Colon (tissue), 2 donors: ENCODE results near the gene ABHD5.

ENCODE experiments used
- FAIRE-seq: peaks from 2 replicates; lab custom pipeline; 2012; peaks lifted over from hg19 to GRCh38; lab: Jason Lieb, UNC
- donor health status: control.
- donor health status: control.

Gene ABHD5

DNA sequence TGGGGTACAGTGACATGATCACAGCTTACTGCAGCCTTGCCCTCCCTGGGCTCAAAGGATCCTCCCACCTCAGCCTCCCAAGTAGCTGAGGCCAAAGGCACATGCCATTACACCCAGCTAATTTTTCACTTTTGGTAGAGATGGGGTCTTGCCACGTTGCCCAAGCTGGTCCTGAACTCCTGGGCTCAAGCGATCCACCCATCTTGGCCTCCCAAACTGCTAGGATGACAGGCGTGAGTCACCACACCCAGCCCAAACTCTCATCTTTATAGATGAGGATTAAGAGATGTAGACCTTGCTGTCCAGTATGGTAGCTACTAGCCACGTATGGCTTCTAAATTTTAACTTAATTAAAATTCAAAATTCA is 4.4 kb upstream of the ABHD5 start:
- FAIRE-seq = no peak

DNA sequence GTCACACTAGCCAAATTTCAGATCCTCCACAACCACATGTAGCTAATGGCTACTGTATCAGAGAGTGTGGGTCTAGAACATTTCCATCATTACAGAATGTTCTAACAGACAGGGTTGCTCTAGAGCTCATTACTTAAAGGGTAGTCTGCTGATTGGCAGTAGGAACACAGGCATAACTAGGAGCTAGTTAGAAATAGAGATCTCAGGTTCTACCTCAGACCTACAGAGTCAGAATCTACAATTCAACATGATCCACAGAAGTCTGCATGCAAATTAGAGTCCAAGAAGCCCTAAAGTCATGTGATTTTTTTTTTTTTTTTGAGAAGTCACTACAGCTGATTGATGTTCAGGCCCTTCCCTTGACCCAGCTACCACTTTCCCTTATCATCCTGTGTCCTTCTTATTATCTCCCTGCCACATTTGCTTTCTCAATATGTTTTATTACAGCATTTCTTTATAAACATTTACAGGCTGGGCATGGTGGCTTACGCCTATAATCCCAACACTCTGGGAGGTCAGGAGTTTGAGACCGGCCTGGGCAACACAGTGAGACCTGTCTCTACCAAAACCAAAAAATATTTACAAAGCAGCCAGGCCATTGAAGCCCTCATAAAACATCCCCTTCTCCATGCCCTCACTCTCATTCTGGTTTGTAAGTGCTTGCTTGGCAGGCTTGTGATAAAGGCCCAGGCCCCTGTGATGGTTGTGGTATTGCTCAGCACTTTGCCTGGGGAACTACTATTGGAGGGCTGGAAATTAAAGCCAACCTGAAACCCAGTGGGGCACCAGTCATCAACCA is 3.8 kb upstream of the ABHD5 start:
- FAIRE-seq = no peak

DNA sequence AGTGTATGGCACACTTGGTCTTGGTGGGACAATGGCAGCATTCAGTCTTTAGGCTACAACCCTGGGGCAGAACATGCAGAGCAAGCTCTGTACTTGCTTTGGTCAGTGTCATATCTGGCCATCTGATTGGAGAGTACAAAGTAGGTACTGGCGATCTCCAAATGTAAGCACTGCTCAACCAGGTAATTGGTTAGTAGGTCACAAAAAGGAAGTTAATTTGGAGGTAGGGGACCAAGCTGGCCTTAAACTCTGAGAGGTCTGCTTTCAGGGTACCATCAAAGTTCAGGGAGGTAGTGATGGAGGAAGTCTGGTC is 3.3 kb upstream of the ABHD5 start:
- FAIRE-seq = no peak

DNA sequence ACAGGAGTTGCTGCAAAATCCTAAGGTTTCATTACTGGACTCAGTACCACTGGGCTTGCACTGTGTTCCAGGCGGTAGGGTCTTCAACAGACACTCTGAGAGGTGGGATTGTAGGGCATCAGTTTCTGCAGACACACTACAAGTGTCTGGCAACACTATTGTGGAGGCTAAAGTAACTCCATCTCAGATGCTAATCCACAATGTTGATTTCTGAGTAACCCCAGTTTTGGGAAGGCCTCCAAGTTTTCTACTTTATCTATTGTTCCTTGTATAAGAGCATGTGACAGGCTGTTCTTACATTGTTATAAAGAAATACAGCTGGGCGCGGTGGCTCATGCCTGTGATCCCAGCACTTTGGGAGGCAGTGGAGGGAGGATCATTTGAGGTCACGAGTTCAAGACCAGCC is 2.5 kb upstream of the ABHD5 start:
- no peak for FAIRE-seq

DNA sequence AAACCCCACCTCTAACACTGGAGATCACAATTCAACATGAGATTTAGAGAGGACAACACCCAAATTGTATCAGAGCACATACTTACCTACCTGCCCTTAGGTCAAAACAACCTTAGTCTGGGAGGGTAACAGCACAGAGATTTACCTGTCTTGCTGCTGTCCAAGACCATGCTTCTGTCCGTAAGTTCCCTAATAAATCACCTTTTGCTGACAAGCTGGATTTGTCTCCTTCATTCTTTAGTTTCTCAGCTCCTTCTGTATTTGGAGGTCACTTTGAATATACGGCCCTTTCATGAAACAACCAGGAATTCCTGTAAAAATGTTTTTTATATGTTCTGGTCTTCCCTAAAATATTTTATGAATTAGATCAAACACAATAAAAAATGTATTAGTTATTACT is 1.6 kb upstream of the ABHD5 start:
- no peak for FAIRE-seq

DNA sequence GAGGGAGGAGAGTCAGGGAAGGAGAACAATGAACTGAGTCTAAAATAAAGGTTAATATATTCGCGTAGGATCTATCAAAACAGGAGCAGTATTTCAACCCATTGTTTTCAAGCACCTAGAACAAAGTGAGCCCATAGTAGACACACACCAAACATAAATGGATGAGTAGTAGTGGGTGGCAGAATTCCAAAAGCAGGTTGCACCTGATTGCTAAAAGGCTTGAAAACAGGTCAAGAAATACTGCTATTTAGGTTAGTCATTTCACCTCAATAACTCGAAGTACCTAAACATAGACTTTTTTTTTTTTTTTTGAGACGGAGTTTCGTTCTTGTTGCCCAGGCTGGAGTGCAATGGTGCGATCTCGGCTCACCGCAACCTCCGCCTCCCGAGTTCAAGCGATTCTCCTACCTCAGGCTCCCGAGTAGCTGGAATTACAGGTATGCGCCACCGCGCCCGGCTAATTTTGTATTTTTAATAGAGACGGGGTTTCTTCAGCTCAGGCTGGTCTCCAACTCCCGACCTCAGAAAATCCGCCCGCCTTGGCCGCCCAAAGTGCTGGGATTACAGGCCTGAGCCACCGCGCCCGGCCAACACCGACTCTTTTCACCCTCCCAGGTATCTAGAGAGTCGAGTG is 855 bp upstream of the ABHD5 start:
- FAIRE-seq = no peak

DNA sequence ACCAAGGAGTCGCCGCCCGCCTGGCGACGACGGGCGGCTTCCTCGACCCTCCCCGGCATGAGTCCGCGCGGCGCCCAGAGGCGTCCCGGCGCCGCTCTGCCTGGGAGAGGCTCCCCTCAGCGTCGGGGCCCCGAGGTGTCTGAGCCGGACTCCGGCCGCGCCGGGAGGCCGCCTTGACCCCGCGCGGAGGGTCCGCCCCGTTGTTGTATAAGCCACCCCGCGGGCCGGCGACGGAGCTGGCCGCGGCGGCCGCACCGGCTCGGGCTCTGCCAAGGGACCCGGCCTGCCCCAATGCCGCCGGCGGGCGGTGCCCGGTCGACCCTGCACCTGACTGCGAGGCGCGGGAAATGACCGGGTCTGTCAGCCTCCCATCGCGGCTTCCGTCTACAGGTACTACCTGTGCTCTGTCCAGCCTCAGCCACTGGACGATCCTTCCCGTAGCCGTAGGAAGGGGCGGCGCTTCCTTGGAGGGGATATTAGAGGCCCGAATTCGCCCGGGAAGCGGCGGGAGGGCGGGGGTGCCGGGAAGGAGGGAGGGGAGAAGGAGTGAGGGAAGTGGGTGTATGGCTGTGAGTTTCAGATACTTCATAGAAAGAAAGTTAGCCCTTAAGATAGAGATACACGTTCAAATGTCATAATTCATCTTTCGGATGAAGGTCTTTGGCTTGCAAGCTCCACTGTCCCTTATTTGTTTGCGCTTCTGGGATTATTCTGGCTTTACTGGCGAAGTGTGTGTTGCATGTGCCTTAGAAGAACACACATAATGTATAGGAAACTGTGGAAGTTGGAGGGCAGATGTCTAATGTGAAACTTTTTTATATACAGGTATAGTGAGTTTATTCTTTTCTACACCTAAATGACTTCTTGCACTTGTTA is 620 bp downstream of the ABHD5 start:
- FAIRE-seq = no peak

DNA sequence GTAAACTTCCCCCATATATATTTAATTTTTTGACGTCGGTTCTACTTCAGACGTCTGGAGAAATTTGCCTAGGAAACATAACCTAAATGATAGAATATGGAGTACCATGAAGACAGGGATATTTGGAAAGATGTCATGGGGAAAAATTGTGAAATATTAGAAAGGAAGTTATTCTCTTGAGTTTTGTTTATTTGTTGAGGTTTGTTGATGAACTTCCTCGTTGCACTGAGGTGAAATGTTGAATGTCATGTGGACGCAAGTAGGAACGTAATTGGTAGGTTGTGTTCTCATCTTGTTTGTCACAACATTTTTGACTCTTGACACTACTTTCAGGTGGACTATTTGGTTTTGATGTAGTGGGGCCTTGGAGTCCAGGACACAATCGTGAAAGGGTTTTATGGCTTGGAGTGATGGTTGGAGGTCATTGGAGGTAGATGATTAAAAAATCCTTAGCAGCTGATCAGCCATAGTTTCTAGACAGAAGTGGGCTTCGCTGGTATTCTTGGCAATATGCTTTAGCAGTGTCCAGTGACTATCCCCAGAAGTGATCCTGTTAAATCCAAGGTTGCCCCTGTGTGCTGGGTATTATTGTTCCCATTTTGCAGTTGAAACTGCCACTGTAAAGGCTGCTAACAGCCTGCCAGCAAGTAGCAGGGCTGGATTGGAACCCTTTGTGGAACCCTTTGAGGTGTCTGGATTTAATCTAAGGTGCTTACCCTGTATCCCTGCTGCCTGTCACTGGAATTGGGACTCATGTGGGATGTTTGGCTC is 1.5 kb downstream of the ABHD5 start:
- no peak for FAIRE-seq

DNA sequence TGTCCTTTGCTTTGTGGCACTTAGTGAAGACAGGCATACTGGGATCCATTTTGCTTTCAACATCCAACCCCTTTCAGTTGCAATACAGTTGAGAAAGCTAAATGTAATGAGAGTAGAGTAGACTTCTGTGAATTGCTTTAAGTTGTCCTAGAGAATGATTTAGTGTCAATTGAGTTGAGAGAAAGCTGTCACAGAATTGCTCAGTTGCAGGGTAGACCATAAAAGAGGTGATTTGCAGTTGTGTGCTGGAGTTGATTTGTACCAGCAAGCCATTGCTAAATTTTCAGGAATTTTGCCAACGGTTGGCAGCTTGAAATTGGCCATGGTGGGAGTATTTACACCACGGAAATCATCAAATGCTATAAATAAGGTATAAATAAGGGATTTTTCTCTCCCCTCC is 2.2 kb downstream of the ABHD5 start:
- no peak for FAIRE-seq

DNA sequence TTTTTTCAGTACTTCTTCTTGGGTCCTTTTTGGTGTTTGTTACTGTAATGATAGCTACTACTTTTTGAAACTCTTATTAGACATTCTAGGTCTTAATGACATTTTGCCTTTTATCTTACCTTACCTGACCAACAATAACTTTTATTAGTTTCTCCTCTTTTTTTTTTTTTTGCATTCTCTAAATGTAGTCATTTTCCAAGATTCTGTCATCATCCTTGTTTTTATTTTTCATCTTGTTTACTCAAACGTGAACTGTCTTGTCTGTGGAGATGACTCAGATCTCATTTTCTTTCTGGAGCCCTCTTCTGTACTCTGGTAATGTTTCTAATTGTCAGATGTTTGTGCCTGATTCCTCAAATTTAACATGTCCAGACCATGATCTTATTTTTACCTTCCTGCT is 2.9 kb downstream of the ABHD5 start:
- no peak for FAIRE-seq

DNA sequence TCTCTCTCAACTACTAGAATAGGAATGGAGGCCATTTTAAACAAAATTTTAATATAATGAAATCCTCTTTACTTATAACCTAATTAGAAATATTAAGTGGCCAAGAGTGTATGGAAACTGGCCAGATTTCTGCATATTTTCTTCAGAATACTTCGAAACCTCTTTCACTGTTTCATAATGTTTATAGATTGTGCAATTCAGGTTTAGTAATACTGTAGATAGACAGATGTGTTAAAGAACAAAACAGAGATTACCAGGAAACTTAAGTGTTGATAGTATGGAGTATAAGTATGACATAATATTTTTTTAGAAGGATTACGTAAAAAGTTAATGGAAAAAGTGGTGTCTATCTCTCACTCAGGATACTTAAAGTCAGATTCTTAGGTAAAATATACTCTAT is 4.7 kb downstream of the ABHD5 start:
- no peak for FAIRE-seq

DNA sequence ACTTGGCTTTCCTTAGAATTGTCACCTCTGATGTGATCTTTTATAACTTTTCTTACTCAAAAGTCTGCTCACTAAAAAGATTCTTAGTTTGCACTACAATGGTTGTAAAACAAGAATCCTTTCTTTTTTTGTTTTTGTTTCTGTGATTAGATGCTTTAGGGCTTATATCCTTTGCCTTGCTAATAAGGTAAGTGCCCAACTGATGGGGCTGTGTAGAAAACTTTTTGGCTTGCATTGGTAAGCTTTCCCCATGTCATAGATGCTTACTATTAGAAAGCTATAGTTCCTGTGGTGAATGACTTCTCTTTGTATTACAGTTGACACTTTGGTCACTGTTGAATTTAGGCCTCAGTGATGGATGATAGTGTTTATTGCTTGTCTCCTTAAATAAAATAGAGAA is 5.1 kb downstream of the ABHD5 start:
- no peak for FAIRE-seq

DNA sequence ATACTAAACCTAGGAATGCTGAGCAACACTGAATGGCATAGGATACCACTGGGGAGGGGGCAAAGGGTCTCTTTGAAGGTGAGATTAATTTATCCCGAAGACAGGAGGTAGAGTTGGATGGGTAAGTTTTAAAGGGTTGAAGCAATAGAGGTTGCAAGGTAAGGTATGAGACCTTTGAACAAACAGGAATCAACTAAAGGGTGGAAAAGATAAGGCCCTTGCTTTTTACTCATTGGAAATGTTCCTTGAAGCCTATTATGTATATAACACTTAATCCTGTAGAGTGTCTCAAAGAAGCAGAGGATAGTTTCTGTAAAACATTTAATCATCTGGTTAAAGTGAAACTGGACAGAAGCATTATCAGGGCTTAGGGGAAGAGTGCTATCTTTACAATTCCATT is 5.7 kb downstream of the ABHD5 start:
- no peak for FAIRE-seq

DNA sequence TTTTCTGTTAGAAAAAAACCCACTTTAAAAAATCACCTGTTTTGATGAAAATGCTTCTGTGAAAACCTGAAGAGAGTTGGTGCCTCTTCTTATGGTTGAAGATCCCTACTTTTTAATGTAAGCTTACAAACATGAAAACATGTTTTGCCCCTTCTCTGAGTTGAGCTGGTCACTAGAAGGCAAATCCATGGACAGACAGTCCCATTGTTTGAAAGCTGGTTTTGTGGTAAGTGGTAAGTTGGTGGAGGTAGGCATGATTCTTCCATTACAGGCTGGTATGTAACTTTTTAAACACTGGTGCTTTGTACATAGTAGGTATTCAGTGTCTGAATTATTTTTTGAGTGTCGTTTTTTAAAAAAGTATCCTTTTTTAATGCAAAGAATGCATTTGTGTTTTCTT is 6.1 kb downstream of the ABHD5 start:
- no peak for FAIRE-seq

DNA sequence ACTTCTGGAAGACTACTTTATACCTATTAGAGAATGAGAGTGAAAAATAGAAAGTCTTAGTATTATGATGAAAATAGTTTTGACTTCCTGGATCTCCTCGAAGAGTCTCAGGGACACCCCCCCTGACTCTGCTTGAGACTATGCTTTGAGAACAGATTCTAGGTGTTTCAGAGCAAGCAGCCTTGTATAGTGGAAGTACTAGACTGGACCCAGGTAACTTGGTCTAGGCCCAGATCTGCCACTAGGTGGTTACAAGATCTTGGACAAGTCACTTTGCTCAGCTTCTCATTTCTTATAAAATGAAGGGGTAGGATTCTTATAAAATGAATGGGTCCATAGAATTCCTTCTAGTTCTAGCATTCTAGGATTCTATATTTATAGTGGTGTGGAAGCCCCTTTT is 9.1 kb downstream of the ABHD5 start:
- FAIRE-seq = no peak

DNA sequence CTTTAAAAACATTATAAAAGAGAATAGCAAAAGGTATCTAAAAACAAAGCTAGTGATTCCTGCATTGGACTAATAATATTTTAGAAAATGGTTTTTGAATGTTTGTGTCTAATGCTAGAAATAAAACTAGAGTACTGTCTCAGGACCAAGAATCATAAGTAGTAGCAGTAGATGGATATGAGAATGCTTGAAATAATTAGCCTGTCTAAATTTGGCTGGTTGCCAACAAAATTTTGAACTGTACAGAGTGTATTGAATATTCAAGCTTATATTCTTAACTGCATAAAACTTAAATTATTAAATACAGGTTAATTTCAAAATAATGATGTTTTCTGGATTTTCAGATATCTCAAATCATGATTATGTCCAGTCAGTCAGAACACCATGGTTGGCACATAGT is 14.0 kb downstream of the ABHD5 start:
- FAIRE-seq = no peak

DNA sequence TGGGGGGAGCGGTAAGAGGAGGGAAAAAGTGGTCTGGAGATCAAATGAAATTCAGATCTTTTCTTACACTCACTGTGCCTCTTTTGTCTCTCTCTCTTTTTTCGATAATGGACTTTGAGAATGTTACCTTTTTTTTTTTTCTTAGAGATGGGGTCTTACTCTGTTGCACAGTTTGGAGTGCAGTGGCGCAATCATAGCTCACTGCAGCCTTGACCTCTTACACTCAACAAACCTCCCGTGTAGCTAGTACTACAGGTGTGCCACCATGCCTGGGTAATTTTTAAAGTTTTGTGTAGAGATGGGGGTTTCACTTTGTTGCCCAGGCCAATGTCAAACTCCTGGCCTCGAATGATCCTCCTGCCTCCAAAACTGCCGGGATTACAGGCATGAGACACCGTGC is 15.6 kb downstream of the ABHD5 start:
- no peak for FAIRE-seq

DNA sequence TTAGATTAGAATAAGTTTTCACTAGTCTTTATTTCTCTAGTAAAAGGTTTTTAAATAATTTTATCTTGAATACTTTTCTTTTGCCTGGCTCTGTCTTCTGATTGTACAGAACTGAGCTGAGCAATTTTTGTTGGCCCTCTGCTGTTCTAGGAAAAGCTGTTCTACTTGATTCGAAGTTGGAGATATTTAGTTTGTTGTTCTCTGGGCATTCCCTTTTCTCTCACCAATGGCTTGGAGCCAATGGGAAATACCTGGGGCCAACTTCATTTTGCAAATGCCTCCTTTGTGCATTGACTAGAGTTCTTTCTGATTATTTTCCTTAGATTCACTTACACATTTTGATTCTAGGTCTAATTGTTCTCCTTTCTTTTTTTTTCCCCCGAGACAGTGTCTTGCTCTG is 16.5 kb downstream of the ABHD5 start:
- no peak for FAIRE-seq

DNA sequence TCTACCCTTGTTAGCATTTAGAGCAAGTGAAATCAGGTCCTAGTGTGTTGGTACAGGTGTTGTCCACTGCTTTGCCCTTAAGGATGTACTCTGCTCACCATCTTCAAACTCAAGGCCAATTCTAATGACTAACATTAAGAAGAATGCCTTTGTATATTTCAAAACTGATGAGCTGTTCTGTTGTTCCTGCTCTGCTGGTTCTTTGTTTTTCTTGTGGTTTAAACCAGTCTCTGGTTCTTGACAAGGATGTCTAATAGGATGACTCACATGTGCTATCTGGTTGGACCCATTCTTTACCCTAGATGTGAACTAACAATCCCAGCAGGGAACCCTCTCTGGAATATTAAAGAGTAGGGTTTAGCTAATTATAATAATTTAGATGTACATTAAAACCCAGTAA is 17.3 kb downstream of the ABHD5 start:
- no peak for FAIRE-seq

DNA sequence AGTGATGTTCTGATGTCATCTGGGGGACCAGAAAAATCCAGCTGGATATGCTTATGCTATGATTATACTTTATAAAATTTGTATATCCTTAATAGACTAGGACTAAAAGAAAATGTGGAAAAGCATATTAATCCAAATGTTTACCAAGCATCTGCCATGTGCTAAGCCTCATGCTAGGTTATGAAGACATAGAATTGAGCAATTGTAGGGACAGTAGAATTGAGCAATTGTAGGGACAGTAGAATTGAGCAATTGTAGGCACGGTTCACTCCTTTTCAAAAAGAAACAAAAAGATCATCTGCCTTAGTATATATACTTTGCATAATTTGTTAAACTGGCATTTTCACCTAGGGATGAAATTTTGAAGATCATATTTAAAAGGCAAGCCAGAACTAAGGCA is 18.3 kb downstream of the ABHD5 start:
- FAIRE-seq = no peak

DNA sequence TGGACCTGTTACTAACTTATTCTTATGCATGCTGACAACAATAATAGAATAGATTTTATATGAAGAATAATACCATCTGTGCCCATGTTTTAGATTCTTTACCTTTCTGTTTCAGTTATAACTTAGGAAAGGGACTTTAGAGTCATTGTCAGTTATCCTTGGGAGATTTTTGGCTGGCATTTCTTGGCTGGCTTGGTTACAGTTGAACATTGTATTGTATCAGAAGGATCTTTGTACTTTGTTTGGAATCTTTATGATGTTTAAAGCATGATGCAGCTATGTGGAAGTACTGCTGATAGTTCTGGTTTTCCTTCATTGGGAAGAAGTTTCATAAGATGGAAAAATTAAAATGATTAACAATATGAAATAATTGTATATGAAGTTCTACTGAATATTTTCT is 19.9 kb downstream of the ABHD5 start:
- no peak for FAIRE-seq

DNA sequence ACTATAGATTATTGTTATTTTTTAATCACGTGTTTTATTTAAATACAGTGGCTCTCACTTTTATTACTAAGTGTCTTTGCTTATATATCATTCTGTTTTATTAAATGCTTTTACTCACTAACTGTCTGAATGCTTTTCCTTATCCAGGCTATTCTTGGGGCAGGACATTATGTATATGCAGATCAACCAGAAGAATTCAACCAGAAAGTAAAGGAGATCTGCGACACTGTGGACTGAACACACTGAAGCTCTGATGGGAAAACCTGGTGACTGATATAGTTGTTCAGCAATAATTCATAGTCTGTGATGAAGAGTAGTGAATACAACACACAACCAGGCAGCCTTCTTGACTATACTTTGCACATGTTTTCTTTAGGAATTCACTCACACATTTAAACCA is 27.6 kb downstream of the ABHD5 start:
- FAIRE-seq = no peak
